ENCODE data around the gene REST. TPM values are rescaled to one million over a fixed set of nuclear protein-coding genes. Genes with fewer than 3 reads are reported as not detected.
A peak's percentile ranks its signal among the peaks of the same experiment; 100 is the strongest.
"Not testable (repeated sequence)": the region's sequence is repeated elsewhere in the genome, so short reads cannot be mapped to it uniquely, and the experiment has no call there.

Gene REST
- total RNA-seq, 1 experiment from 2014 or later = 28.3 TPM

DNA sequence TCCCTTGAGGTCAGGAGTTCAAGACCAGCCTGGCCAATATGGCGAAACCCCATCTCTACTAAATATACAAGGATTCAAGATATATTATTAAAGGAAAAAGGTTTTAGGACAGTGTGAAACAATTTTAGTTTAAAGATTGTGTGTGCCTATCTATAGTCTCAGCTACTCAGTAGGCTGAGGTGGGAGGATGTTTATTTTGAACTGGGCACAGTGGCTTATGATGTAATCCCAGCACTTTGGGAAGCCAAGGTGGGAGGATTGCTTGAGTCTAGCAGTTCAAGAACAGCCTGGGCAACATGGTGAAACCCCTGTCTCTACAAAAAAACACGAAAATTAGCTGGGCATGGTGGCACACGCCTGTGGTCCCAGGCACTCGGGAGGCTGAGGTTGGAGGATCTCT lies 31.4 kb upstream of the REST start:
- intact Hi-C loops (cut with micrococcal nuclease; ENCODE audit: unreplicated experiment) = no loop called here
- Histone ChIP-seq H3F3A (ENCODE audit: insufficient read depth, low read depth) (no peaks in the 10 kb centered on the region), H3K36me3 (ENCODE audit: low read depth) (no peaks in the 10 kb centered on the region), H3K4me3 (no peak overlapping the region), H3K9me3 (ENCODE audit: insufficient read depth, low read depth) (no peaks in the 10 kb centered on the region), H3K27ac (no peak overlapping the region), H2AFZ (no peak overlapping the region), H4K20me1 (ENCODE audit: insufficient read depth) (no peaks in the 10 kb centered on the region), H3K27me3 (ENCODE audit: insufficient read depth, low read depth) (no peaks in the 10 kb centered on the region), H3K9me2 (ENCODE audit: insufficient read depth) (no peaks in the 10 kb centered on the region), H3K4me2 (no peak overlapping the region), H3K79me2 (ENCODE audit: low read depth) (no peaks in the 10 kb centered on the region), H3K4me1 (replicated peaks; ENCODE audit: insufficient read depth) (no peaks in the 10 kb centered on the region)
- no peak for DNase-seq
- no TSS peak for BruUV-seq (replicated peaks)
- ChIA-PET CTCF (no interaction called here), POLR2A (ENCODE audit: unreplicated experiment) (no interaction called here)
- TF ChIP-seq, protein P1, sequence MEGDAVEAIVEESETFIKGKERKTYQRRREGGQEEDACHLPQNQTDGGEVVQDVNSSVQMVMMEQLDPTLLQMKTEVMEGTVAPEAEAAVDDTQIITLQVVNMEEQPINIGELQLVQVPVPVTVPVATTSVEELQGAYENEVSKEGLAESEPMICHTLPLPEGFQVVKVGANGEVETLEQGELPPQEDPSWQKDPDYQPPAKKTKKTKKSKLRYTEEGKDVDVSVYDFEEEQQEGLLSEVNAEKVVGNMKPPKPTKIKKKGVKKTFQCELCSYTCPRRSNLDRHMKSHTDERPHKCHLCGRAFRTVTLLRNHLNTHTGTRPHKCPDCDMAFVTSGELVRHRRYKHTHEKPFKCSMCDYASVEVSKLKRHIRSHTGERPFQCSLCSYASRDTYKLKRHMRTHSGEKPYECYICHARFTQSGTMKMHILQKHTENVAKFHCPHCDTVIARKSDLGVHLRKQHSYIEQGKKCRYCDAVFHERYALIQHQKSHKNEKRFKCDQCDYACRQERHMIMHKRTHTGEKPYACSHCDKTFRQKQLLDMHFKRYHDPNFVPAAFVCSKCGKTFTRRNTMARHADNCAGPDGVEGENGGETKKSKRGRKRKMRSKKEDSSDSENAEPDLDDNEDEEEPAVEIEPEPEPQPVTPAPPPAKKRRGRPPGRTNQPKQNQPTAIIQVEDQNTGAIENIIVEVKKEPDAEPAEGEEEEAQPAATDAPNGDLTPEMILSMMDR (conservative IDR thresholded peaks at IDR 0.05) = no peak
- no peak for TF ChIP-seq EZH2 (IDR thresholded peaks at IDR 0.05; ENCODE audit: low read depth)

DNA sequence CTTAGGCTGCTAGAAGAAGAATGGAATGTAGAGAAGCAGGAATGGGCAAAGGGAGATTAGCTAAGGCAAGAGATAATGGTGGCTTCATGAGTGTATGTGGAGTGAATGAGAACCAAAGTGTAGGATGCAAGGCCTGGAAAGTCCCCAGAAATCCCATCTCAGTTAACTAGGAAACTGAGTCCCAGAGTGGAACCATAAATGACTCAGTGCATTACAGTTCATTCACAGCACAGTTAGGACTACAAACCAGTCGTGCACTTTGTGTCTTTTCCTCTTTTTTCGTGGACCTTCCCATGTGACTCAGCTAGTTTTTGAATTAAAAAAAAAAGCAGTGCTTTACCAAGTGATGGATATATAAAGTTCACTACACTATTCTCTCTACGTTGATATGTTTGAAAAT lies 27.7 kb upstream of the REST start:
- H3K4me2 ChIP-seq = no peak overlapping the region
- CTCF ChIA-PET = no interaction called here
- no peaks in the 10 kb centered on the region for H3K79me2 ChIP-seq (ENCODE audit: low read depth)
- no peak overlapping the region for H3K4me3 ChIP-seq
- H3K4me1 ChIP-seq (replicated peaks; ENCODE audit: insufficient read depth) = no peaks in the 10 kb centered on the region
- BruUV-seq (replicated peaks) = no TSS peak
- TF ChIP-seq, protein P1 (conservative IDR thresholded peaks at IDR 0.05) = no peak
- TF ChIP-seq EZH2 (IDR thresholded peaks at IDR 0.05; ENCODE audit: low read depth) = no peak
- H3K36me3 ChIP-seq (ENCODE audit: low read depth) = no peaks in the 10 kb centered on the region
- H4K20me1 ChIP-seq (ENCODE audit: insufficient read depth) = no peaks in the 10 kb centered on the region
- H3K27me3 ChIP-seq (ENCODE audit: insufficient read depth, low read depth) = no peaks in the 10 kb centered on the region
- intact Hi-C loops (cut with micrococcal nuclease; ENCODE audit: unreplicated experiment) = no loop called here
- H2AFZ ChIP-seq = no peak overlapping the region
- H3F3A ChIP-seq (ENCODE audit: insufficient read depth, low read depth) = no peaks in the 10 kb centered on the region
- no peaks in the 10 kb centered on the region for H3K9me3 ChIP-seq (ENCODE audit: insufficient read depth, low read depth)
- no peak overlapping the region for H3K27ac ChIP-seq
- POLR2A ChIA-PET (ENCODE audit: unreplicated experiment) = no interaction called here
- no peak for DNase-seq
- no peaks in the 10 kb centered on the region for H3K9me2 ChIP-seq (ENCODE audit: insufficient read depth)

DNA sequence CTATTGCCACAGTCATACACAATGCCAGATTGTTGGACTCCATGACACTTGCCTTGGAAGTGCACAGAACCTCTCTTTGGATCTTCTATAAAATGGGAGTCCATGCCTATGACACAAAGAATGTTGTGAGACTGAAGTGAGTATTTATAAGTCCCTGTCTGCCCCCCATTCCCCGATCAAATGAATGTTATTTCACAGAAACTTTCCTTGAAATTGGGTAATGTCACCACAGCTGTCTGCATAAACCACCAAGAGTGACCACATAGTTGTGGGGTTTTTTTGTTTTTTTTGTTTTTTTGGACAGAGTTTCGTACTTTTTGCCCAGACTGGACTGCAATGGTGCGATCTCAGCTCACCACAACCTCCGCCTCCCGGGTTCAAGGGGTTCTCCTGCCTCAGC lies 27.1 kb upstream of the REST start:
- ChIA-PET POLR2A (ENCODE audit: unreplicated experiment) (no interaction called here), CTCF (no interaction called here)
- TF ChIP-seq EZH2 (IDR thresholded peaks at IDR 0.05; ENCODE audit: low read depth) = no peak
- TF ChIP-seq, protein P1 (conservative IDR thresholded peaks at IDR 0.05) = no peak
- Histone ChIP-seq H2AFZ (no peak overlapping the region), H3K27me3 (ENCODE audit: insufficient read depth, low read depth) (no peaks in the 10 kb centered on the region), H3K4me3 (no peak overlapping the region), H3F3A (ENCODE audit: insufficient read depth, low read depth) (no peaks in the 10 kb centered on the region), H3K79me2 (ENCODE audit: low read depth) (no peaks in the 10 kb centered on the region), H3K27ac (no peak overlapping the region), H3K9me3 (ENCODE audit: insufficient read depth, low read depth) (no peaks in the 10 kb centered on the region), H4K20me1 (ENCODE audit: insufficient read depth) (no peaks in the 10 kb centered on the region), H3K4me2 (no peak overlapping the region), H3K36me3 (ENCODE audit: low read depth) (no peaks in the 10 kb centered on the region), H3K4me1 (replicated peaks; ENCODE audit: insufficient read depth) (no peaks in the 10 kb centered on the region), H3K9me2 (ENCODE audit: insufficient read depth) (no peaks in the 10 kb centered on the region)
- no peak for DNase-seq
- intact Hi-C loops (cut with micrococcal nuclease; ENCODE audit: unreplicated experiment) = no loop called here
- no TSS peak for BruUV-seq (replicated peaks)

DNA sequence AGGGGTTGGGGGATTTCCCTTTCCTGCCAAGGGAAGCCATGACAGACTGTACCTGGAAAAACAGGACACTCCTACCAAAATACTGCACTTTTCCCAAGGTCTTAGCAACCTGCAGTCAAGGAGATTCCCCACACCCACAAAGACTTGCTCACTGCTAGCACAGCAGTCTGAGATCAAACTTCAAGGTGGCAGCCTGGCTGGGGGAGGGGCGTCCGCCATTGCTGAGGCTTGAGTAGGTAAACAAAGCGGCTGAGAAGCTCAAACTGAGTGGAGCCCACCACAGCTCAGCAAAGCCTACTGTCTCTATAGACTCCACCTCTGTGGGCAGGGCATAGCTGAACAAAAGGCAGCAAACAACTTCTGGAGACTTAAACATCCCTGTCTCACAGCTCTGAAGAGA lies 23.2 kb upstream of the REST start:
- H3K27ac ChIP-seq; H3F3A ChIP-seq (ENCODE audit: insufficient read depth, low read depth); H3K9me2 ChIP-seq (ENCODE audit: insufficient read depth); BruUV-seq (replicated peaks); H3K4me1 ChIP-seq (replicated peaks; ENCODE audit: insufficient read depth); H3K27me3 ChIP-seq (ENCODE audit: insufficient read depth, low read depth); H3K79me2 ChIP-seq (ENCODE audit: low read depth); H4K20me1 ChIP-seq (ENCODE audit: insufficient read depth); CTCF ChIA-PET; H3K36me3 ChIP-seq (ENCODE audit: low read depth); H3K4me3 ChIP-seq; H3K9me3 ChIP-seq (ENCODE audit: insufficient read depth, low read depth); DNase-seq; intact Hi-C loops (cut with micrococcal nuclease; ENCODE audit: unreplicated experiment); POLR2A ChIA-PET (ENCODE audit: unreplicated experiment); H2AFZ ChIP-seq: not testable (repeated sequence)
- peak overlapping the region; percentile 29; the same call in 1 of the 2 replicates for H3K4me2 ChIP-seq
